ENCODE results near the gene PLPP1.

GRCh38 chr5:55572600-55572999 lies 37.8 kb upstream of the PLPP1 start:
- TF ChIP-seq CTCF (IDR thresholded peaks at IDR 0.05) (no peak), EZH2 (IDR thresholded peaks at IDR 0.05; ENCODE audit: borderline replicate concordance, insufficient read depth, low read depth, low read length, poor library complexity, severe bottlenecking) (no peak)
